Trophoblast cell (in vitro differentiated cells and primary cell): ENCODE data around the gene CPA1.
A peak's percentile ranks its signal among the peaks of the same experiment; 100 is the strongest.

Source experiments
- DNase-seq, 2 donors: peaks; one replicate each; pipeline ENCODE4 v3.0.0-alpha.2; 2016
- H2AFZ ChIP-seq: 2 replicates; pipeline ENCODE4 v1.6.1; 2013; ENCODE audit warnings: low read length, moderate library complexity, mild to moderate bottlenecking; ENCODE audit not compliant: insufficient read depth, poor library complexity
- H2AK5ac ChIP-seq: 2 replicates; pipeline ENCODE4 v1.6.1; 2013; ENCODE audit warnings: mild to moderate bottlenecking, low read length
- H2BK120ac ChIP-seq: 2 replicates; pipeline ENCODE4 v1.6.1; 2013; ENCODE audit warnings: low read length, mild to moderate bottlenecking, moderate library complexity; ENCODE audit not compliant: insufficient read depth, poor library complexity
- H2BK12ac ChIP-seq: 2 replicates; pipeline ENCODE4 v1.6.1; 2013; ENCODE audit warnings: mild to moderate bottlenecking, low read length, moderate library complexity
- H2BK5ac ChIP-seq: 2 replicates; pipeline ENCODE4 v1.6.1; 2013; ENCODE audit warnings: low read length, low read depth, moderate library complexity, mild to moderate bottlenecking; ENCODE audit not compliant: poor library complexity
- H3K14ac ChIP-seq: 2 replicates; pipeline ENCODE4 v1.6.1; 2013; ENCODE audit warnings: mild to moderate bottlenecking, low read length
- H3K18ac ChIP-seq: 2 replicates; pipeline ENCODE4 v1.6.1; 2013; ENCODE audit warnings: mild to moderate bottlenecking, low read length
- H3K23ac ChIP-seq: 2 replicates; pipeline ENCODE4 v1.6.1; 2013; ENCODE audit warnings: low read length
- H3K27ac ChIP-seq: 2 replicates; pipeline ENCODE4 v1.5.1; 2013; ENCODE audit warnings: low read depth, mild to moderate bottlenecking, inconsistent platforms, low read length, moderate library complexity
- H3K27me3 ChIP-seq: 2 replicates; pipeline ENCODE4 v1.6.1; 2013; ENCODE audit warnings: inconsistent platforms, mild to moderate bottlenecking, low read length, moderate library complexity; ENCODE audit not compliant: insufficient read depth
- H3K36me3 ChIP-seq, 2 experiments: 1 replicate in 1 of 2; 2 replicates in 1 of 2; pipeline ENCODE4 v1.6.1; 2013; ENCODE audit warnings: low read length in 2 of 2, mild to moderate bottlenecking in 2 of 2, moderate library complexity in 1 of 2; ENCODE audit not compliant: insufficient read depth in 2 of 2, control insufficient read depth in 1 of 2
- H3K4ac ChIP-seq: 2 replicates; pipeline ENCODE4 v1.6.1; 2013; ENCODE audit warnings: low read depth, mild to moderate bottlenecking, low read length, moderate library complexity
- H3K4me1 ChIP-seq, 2 experiments: 1 replicate in 1 of 2; 2 replicates in 1 of 2; pipeline ENCODE4 v1.6.1; 2013; ENCODE audit warnings: low read length in 2 of 2, mild to moderate bottlenecking in 2 of 2, moderate library complexity in 1 of 2; ENCODE audit not compliant: insufficient read depth in 2 of 2, control insufficient read depth in 1 of 2
- H3K4me2 ChIP-seq: 2 replicates; pipeline ENCODE4 v1.6.1; 2013; ENCODE audit warnings: inconsistent platforms, mild to moderate bottlenecking, low read length, moderate library complexity
- H3K4me3 ChIP-seq: 2 replicates; pipeline ENCODE4 v1.5.1; 2013; ENCODE audit warnings: mild to moderate bottlenecking, low read depth, low read length, inconsistent platforms
- H3K79me1 ChIP-seq: one replicate; pipeline ENCODE4 v1.6.1; 2013; ENCODE audit warnings: low read length
- H3K79me2 ChIP-seq: 2 replicates; pipeline ENCODE4 v1.6.1; 2013; ENCODE audit warnings: low read length, mild to moderate bottlenecking; ENCODE audit not compliant: control insufficient read depth, insufficient read depth, poor library complexity
- H3K9ac ChIP-seq: 2 replicates; pipeline ENCODE4 v1.6.1; 2013; ENCODE audit warnings: mild to moderate bottlenecking, low read length
- H3K9me3 ChIP-seq: 2 replicates; pipeline ENCODE4 v1.6.1; 2013; ENCODE audit warnings: low read depth, mild to moderate bottlenecking, control low read depth, inconsistent platforms, low read length; ENCODE audit not compliant: insufficient read depth
- H4K12ac ChIP-seq: 2 replicates; pipeline ENCODE4 v1.6.1; 2013; ENCODE audit warnings: low read depth, mild to moderate bottlenecking, low read length, moderate library complexity
- H4K8ac ChIP-seq: 2 replicates; pipeline ENCODE4 v1.6.1; 2013; ENCODE audit warnings: low read depth, mild to moderate bottlenecking, low read length, moderate library complexity
- H4K91ac ChIP-seq: one replicate; pipeline ENCODE4 v1.6.1; 2013; ENCODE audit warnings: low read depth, mild to moderate bottlenecking, low read length, moderate library complexity
- whole genome bisulfite sequencing: extraction: QIAGEN DNeasy Blood & Tissue Kit; methylation state at CpG from one replicate; pipeline ENCODE4 v1.1.7; 2013; ENCODE audit warnings: missing lambda C conversion rate; ENCODE audit not compliant: insufficient read length, insufficient coverage; ENCODE audit errors: extremely low coverage; 5-methylcytosine and 5-hydroxymethylcytosine counted together

CPA1 gene

GRCh38 chr7:130409067-130409711 is 28.9 kb downstream of the CPA1 start:
- H3K79me1 ChIP-seq = peaks cover 17% of the 10 kb centered on the region
- peaks cover 2% of the 10 kb centered on the region for H3K79me2 ChIP-seq
- peak overlapping the region; percentile 95 for H3K27ac ChIP-seq
- no peak overlapping the region for H3K4me3 ChIP-seq
- no peak overlapping the region for H2BK5ac ChIP-seq
- no peaks in the 10 kb centered on the region for H3K9me3 ChIP-seq
- peak overlapping the region; percentile 9 for H3K4me2 ChIP-seq
- H2BK120ac ChIP-seq = no peak overlapping the region
- no CpG with 5 or more reads among the region's 3 CpGs for WGBS
- H2BK12ac ChIP-seq = no peak overlapping the region
- H3K18ac ChIP-seq = no peak overlapping the region
- no peak overlapping the region for H2AK5ac ChIP-seq
- DNase-seq = peak in 1 of 2 donors; percentile 65
- no peak overlapping the region for H4K12ac ChIP-seq
- no peak overlapping the region for H3K9ac ChIP-seq
- peaks cover 7 to 9% of the 10 kb centered on the region in 2 experiments for H3K4me1 ChIP-seq
- no peak overlapping the region for H3K14ac ChIP-seq
- H3K36me3 ChIP-seq = no peaks in the 10 kb centered on the region
- H4K91ac ChIP-seq = no peak overlapping the region
- no peak overlapping the region for H3K4ac ChIP-seq
- no peak overlapping the region for H3K23ac ChIP-seq
- H3K27me3 ChIP-seq = no peaks in the 10 kb centered on the region
- no peak overlapping the region for H4K8ac ChIP-seq
- no peak overlapping the region for H2AFZ ChIP-seq

- peak overlapping the region; percentile 86 for H3K14ac ChIP-seq
- H3K27ac ChIP-seq = peak overlapping the region; percentile 95
- H3K18ac ChIP-seq = peak overlapping the region; percentile 46
- peaks cover 7 to 9% of the 10 kb centered on the region in 2 experiments for H3K4me1 ChIP-seq
- no peak overlapping the region for H3K9ac ChIP-seq
- WGBS = no CpG with 5 or more reads among the region's 4 CpGs
- DNase-seq = peak; percentile 49 to 59
- H2AFZ ChIP-seq = no peak overlapping the region
- peak overlapping the region; percentile 55 for H2BK12ac ChIP-seq
- H2AK5ac ChIP-seq = peak overlapping the region; percentile 39
- no peak overlapping the region for H3K4ac ChIP-seq
- H2BK120ac ChIP-seq = peak overlapping the region; percentile 98
- H3K79me1 ChIP-seq = peaks cover 17% of the 10 kb centered on the region
- peaks cover 2% of the 10 kb centered on the region for H3K79me2 ChIP-seq
- H4K8ac ChIP-seq = peak overlapping the region; percentile 50
- H3K36me3 ChIP-seq = no peaks in the 10 kb centered on the region
- no peak overlapping the region for H3K4me3 ChIP-seq
- H3K27me3 ChIP-seq = no peaks in the 10 kb centered on the region
- no peak overlapping the region for H3K23ac ChIP-seq
- no peak overlapping the region for H3K4me2 ChIP-seq
- no peaks in the 10 kb centered on the region for H3K9me3 ChIP-seq
- peak overlapping the region; percentile 88 for H4K91ac ChIP-seq
- H2BK5ac ChIP-seq = peak overlapping the region; percentile 86
- H4K12ac ChIP-seq = no peak overlapping the region
Measured at GRCh38 chr7:130409712-130410072, 29.4 kb downstream of the CPA1 start.

- peak overlapping the region; percentile 51 for H2BK120ac ChIP-seq
- peak overlapping the region; percentile 39 for H3K27ac ChIP-seq
- 100% methylated on average over 1 of the region's 4 CpGs for WGBS
Measured at GRCh38 chr7:130410868-130411541, 30.7 kb downstream of the CPA1 start.

GRCh38 chr7:130413201-130413600 is 32.9 kb downstream of the CPA1 start:
- no peak overlapping the region for H4K8ac ChIP-seq
- peak overlapping the region; percentile 16 for H3K4ac ChIP-seq
- H3K14ac ChIP-seq = no peak overlapping the region
- H3K9ac ChIP-seq = no peak overlapping the region
- peak overlapping the region; percentile 75 for H2BK5ac ChIP-seq
- no peaks in the 10 kb centered on the region for H3K36me3 ChIP-seq
- no peak overlapping the region for H3K27ac ChIP-seq
- peaks cover 18% of the 10 kb centered on the region for H3K79me1 ChIP-seq
- H3K79me2 ChIP-seq = peaks cover 2% of the 10 kb centered on the region
- WGBS = no CpG with 5 or more reads among the region's 4 CpGs
- H2AK5ac ChIP-seq = peak overlapping the region; percentile 72
- no peaks in the 10 kb centered on the region for H3K9me3 ChIP-seq
- DNase-seq = no peak
- peak overlapping the region; percentile 31 for H2BK120ac ChIP-seq
- H3K27me3 ChIP-seq = no peaks in the 10 kb centered on the region
- H2BK12ac ChIP-seq = peak overlapping the region; percentile 61
- no peak overlapping the region for H4K12ac ChIP-seq
- no peak overlapping the region for H3K23ac ChIP-seq
- no peak overlapping the region for H2AFZ ChIP-seq
- H3K4me1 ChIP-seq = peaks cover 7 to 11% of the 10 kb centered on the region in 2 experiments
- no peak overlapping the region for H3K4me2 ChIP-seq
- H4K91ac ChIP-seq = peak overlapping the region; percentile 51
- peak overlapping the region; percentile 64 for H3K18ac ChIP-seq
- H3K4me3 ChIP-seq = no peak overlapping the region

More at GRCh38 chr7:130410868-130411541, 30.7 kb downstream of the CPA1 start:
- no peak overlapping the region for H3K18ac ChIP-seq
- no peak overlapping the region for H2AFZ ChIP-seq
- no peak for DNase-seq
- H3K4me3 ChIP-seq = no peak overlapping the region
- H3K79me1 ChIP-seq = peaks cover 15% of the 10 kb centered on the region
- no peak overlapping the region for H3K4me2 ChIP-seq
- no peaks in the 10 kb centered on the region for H3K36me3 ChIP-seq
- H2BK12ac ChIP-seq = no peak overlapping the region
- H3K4me1 ChIP-seq = peaks cover 7 to 9% of the 10 kb centered on the region in 2 experiments
- H4K91ac ChIP-seq = no peak overlapping the region
- H2BK5ac ChIP-seq = no peak overlapping the region
- no peak overlapping the region for H4K8ac ChIP-seq
- H3K79me2 ChIP-seq = peaks cover 2% of the 10 kb centered on the region
- no peak overlapping the region for H3K4ac ChIP-seq
- H3K27me3 ChIP-seq = no peaks in the 10 kb centered on the region
- H3K23ac ChIP-seq = no peak overlapping the region
- H3K14ac ChIP-seq = no peak overlapping the region
- no peak overlapping the region for H2AK5ac ChIP-seq
- no peak overlapping the region for H3K9ac ChIP-seq
- H3K9me3 ChIP-seq = no peaks in the 10 kb centered on the region
- H4K12ac ChIP-seq = no peak overlapping the region
